H1 (cell line): ENCODE results near the gene SETX. TPM values are rescaled to one million over a fixed set of nuclear protein-coding genes. Genes with fewer than 3 reads are reported as not detected.

ENCODE experiments used
- CTCF ChIA-PET: fragments of 300-600 bp; sonication (Branson Sonifier 250); formaldehyde crosslinking; loops from one replicate; lab custom pipeline; 2021; ENCODE audit not compliant: partially characterized antibody; lab: Charles Lee
- POLR2A ChIA-PET: fragments of 300-600 bp; sonication (Branson Sonifier 250); formaldehyde crosslinking; loops from one replicate; lab custom pipeline; 2021; ENCODE audit warnings: inconsistent platforms; ENCODE audit not compliant: partially characterized antibody; lab: Charles Lee
- DNase-seq, 2 experiments: peaks; one replicate each; pipeline versions ENCODE4 v3.0.0 to v3.0.0-alpha.2; 2010 to 2022; ENCODE audit warnings: low spot score in 2 of 2, low read depth in 1 of 2, mixed read lengths in 1 of 2
- FAIRE-seq: peaks from 2 replicates; lab custom pipeline; 2011; peaks lifted over from hg19 to GRCh38; lab: Jason Lieb, UNC
- H2AFZ ChIP-seq: 2 replicates; pipeline ENCODE4 v1.8.1; 2012; ENCODE audit warnings: low read length, inconsistent platforms
- H2AK5ac ChIP-seq: 2 replicates; pipeline ENCODE4 v1.6.1; 2013; ENCODE audit warnings: low read depth, low read length
- H2BK120ac ChIP-seq: replicated peaks from 2 replicates; pipeline ENCODE3; 2013; ENCODE audit warnings: low read depth, low read length, inconsistent platforms
- H2BK12ac ChIP-seq: 2 replicates; pipeline ENCODE4 v1.6.1; 2013; ENCODE audit warnings: low read depth, low read length
- H2BK15ac ChIP-seq: 2 replicates; pipeline ENCODE4 v1.6.1; 2013; ENCODE audit warnings: low read length
- H2BK20ac ChIP-seq: 2 replicates; pipeline ENCODE4 v1.6.1; 2013; ENCODE audit warnings: low read length
- H2BK5ac ChIP-seq: 2 replicates; pipeline ENCODE4 v1.6.1; 2013; ENCODE audit warnings: low read depth, low read length
- H3K14ac ChIP-seq: 2 replicates; pipeline ENCODE4 v1.6.1; 2013; ENCODE audit warnings: inconsistent platforms; ENCODE audit not compliant: insufficient read length
- H3K18ac ChIP-seq: 2 replicates; pipeline ENCODE4 v1.6.1; 2013; ENCODE audit warnings: low read length; ENCODE audit errors: extremely low read depth
- H3K23ac ChIP-seq: 2 replicates; pipeline ENCODE4 v1.6.1; 2013; ENCODE audit warnings: inconsistent platforms; ENCODE audit not compliant: insufficient read length
- H3K23me2 ChIP-seq: 2 replicates; pipeline ENCODE4 v1.6.1; 2013; ENCODE audit warnings: low read depth, low read length
- H3K27ac ChIP-seq: 2 replicates; pipeline ENCODE4 v1.6.1; 2011; ENCODE audit warnings: low read depth, low read length, inconsistent platforms
- H3K27me3 ChIP-seq, 4 experiments: replicated peaks in 1 of 4; 1 replicate in 1 of 4; 2 replicates in 3 of 4; pipeline versions ENCODE4 v1.6.1 to v1.8.1; 2011 to 2013; ENCODE audit warnings: low read length in 3 of 4, mild to moderate bottlenecking in 3 of 4, inconsistent platforms in 2 of 4, mixed read lengths in 2 of 4, moderate library complexity in 1 of 4; ENCODE audit not compliant: control insufficient read depth in 3 of 4, insufficient read depth in 3 of 4; ENCODE audit errors: extremely low read depth in 1 of 4
- H3K36me3 ChIP-seq, 4 experiments: 2 replicates each; pipeline versions ENCODE4 v1.6.1 to v1.8.1; 2011 to 2013; ENCODE audit warnings: mild to moderate bottlenecking in 4 of 4, low read length in 3 of 4, moderate library complexity in 2 of 4, control low read depth in 1 of 4, inconsistent platforms in 1 of 4; ENCODE audit not compliant: insufficient read depth in 4 of 4, control insufficient read depth in 2 of 4
- H3K4ac ChIP-seq: replicated peaks from 2 replicates; pipeline ENCODE3; 2013; ENCODE audit warnings: low read length, low read depth, mixed read lengths, inconsistent platforms; ENCODE audit not compliant: insufficient read length
- H3K4me1 ChIP-seq, 4 experiments: replicated peaks in 1 of 4; 1 replicate in 1 of 4; 2 replicates in 3 of 4; pipeline versions ENCODE4 v1.6.1 to v1.8.1; 2011 to 2013; ENCODE audit warnings: low read length in 3 of 4, inconsistent platforms in 2 of 4, mixed read lengths in 1 of 4; ENCODE audit not compliant: insufficient read depth in 4 of 4, control insufficient read depth in 3 of 4
- H3K4me2 ChIP-seq, 2 experiments: 2 replicates each; pipeline versions ENCODE4 v1.6.1 to v1.8.1; 2011 to 2013; ENCODE audit warnings: low read depth in 2 of 2, low read length in 2 of 2, control low read depth in 1 of 2, inconsistent platforms in 1 of 2, mild to moderate bottlenecking in 1 of 2; ENCODE audit not compliant: insufficient read depth in 1 of 2
- H3K4me3 ChIP-seq, 4 experiments: fragments of 200-600, 300-600 bp in 1 of 4; sonication (generic), shearing (Covaris generic), sonication (Bioruptor Twin) in 1 of 4; 2 replicates each; pipeline versions ENCODE4 v1.5.1 to v1.8.1; 2011 to 2016; ENCODE audit warnings: low read length in 4 of 4, low read depth in 3 of 4, control low read depth in 2 of 4, inconsistent platforms in 2 of 4, mild to moderate bottlenecking in 2 of 4, mixed read lengths in 1 of 4, moderate library complexity in 1 of 4; ENCODE audit not compliant: insufficient read depth in 2 of 4; ENCODE audit errors: extremely low read depth in 1 of 4
- H3K56ac ChIP-seq: replicated peaks from 2 replicates; pipeline ENCODE3; 2013; ENCODE audit warnings: low read depth, mild to moderate bottlenecking, mixed read lengths, low read length, inconsistent platforms; ENCODE audit not compliant: insufficient read length
- H3K79me1 ChIP-seq: 2 replicates; pipeline ENCODE4 v1.6.1; 2013; ENCODE audit warnings: low read depth, low read length, control low read depth
- H3K79me2 ChIP-seq, 2 experiments: 2 replicates each; pipeline versions ENCODE4 v1.6.1 to v1.8.1; 2012 to 2013; ENCODE audit warnings: low read length in 2 of 2, mild to moderate bottlenecking in 2 of 2, inconsistent platforms in 1 of 2; ENCODE audit not compliant: insufficient read depth in 2 of 2, control insufficient read depth in 1 of 2
- H3K9ac ChIP-seq, 4 experiments: replicated peaks in 1 of 4; 1 replicate in 1 of 4; 2 replicates in 3 of 4; pipeline versions ENCODE4 v1.6.1 to v1.8.1; 2011 to 2013; ENCODE audit warnings: low read depth in 3 of 4, low read length in 3 of 4, control low read depth in 2 of 4, mild to moderate bottlenecking in 2 of 4, moderate library complexity in 2 of 4, inconsistent platforms in 1 of 4; ENCODE audit errors: extremely low read depth in 1 of 4
- H3K9me3 ChIP-seq, 2 experiments: 2 replicates each; pipeline versions ENCODE4 v1.6.1 to v1.8.1; 2012 to 2013; ENCODE audit warnings: mild to moderate bottlenecking in 2 of 2, moderate library complexity in 2 of 2, control low read depth in 1 of 2, inconsistent platforms in 1 of 2, low read depth in 1 of 2, low read length in 1 of 2, mixed read lengths in 1 of 2; ENCODE audit not compliant: insufficient read depth in 2 of 2
- H4K20me1 ChIP-seq, 2 experiments: replicated peaks in 1 of 2; 2 replicates each; pipeline versions ENCODE3 to v1.8.1; 2011 to 2013; ENCODE audit warnings: inconsistent platforms in 2 of 2, low read length in 2 of 2, mild to moderate bottlenecking in 1 of 2; ENCODE audit not compliant: insufficient read depth in 2 of 2, control insufficient read depth in 1 of 2
- H4K5ac ChIP-seq: 2 replicates; pipeline ENCODE4 v1.6.1; 2013; ENCODE audit warnings: low read length, low read depth, mixed read lengths, inconsistent platforms; ENCODE audit not compliant: insufficient read length
- H4K8ac ChIP-seq: 2 replicates; pipeline ENCODE4 v1.8.0; 2013; ENCODE audit warnings: mild to moderate bottlenecking, moderate library complexity, low read length, inconsistent platforms; ENCODE audit not compliant: insufficient read depth; ENCODE audit errors: extremely low read depth
- H4K91ac ChIP-seq: replicated peaks from 2 replicates; pipeline ENCODE3; 2013; ENCODE audit warnings: low read length, mixed read lengths, inconsistent platforms; ENCODE audit not compliant: insufficient read length
- ATF3 ChIP-seq: IDR thresholded peaks from 2 replicates; pipeline ENCODE4 v1.6.1; 2011; ENCODE audit warnings: low read depth, mild to moderate bottlenecking, low read length; ENCODE audit not compliant: insufficient read depth
- BCL11A ChIP-seq, 2 experiments: IDR thresholded peaks; one replicate each; pipeline ENCODE4 v1.6.1; 2011; ENCODE audit warnings: low read depth in 2 of 2, low read length in 2 of 2, mild to moderate bottlenecking in 2 of 2
- BRCA1 ChIP-seq: IDR thresholded peaks from 2 replicates; pipeline ENCODE4 v1.6.1; 2012; ENCODE audit warnings: low read depth, low read length, improper control_type of control experiment
- CREB1 ChIP-seq: IDR thresholded peaks from 2 replicates; pipeline ENCODE4 v1.6.1; 2012; ENCODE audit warnings: inconsistent platforms
- EP300 ChIP-seq, 2 experiments: IDR thresholded peaks; 1 replicate in 1 of 2; 2 replicates in 1 of 2; pipeline ENCODE4 v1.6.1; 2011 to 2012; ENCODE audit warnings: low read depth in 2 of 2, low read length in 2 of 2, mild to moderate bottlenecking in 2 of 2, borderline replicate concordance in 1 of 2, inconsistent platforms in 1 of 2, moderate library complexity in 1 of 2
- EZH2 ChIP-seq: fragments of 200-600 bp; sonication (generic); IDR thresholded peaks from 2 replicates; pipeline ENCODE4 v1.7.1; 2012; ENCODE audit warnings: low read depth, mild to moderate bottlenecking, moderate library complexity, low read length, inconsistent platforms; ENCODE audit not compliant: severe bottlenecking
- MAFK ChIP-seq: IDR thresholded peaks from 2 replicates; pipeline ENCODE4 v1.6.1; 2012; ENCODE audit warnings: low read depth, mild to moderate bottlenecking, improper control_type of control experiment, low read length
- NRF1 ChIP-seq: IDR thresholded peaks from 2 replicates; pipeline ENCODE4 v1.6.1; 2011; ENCODE audit warnings: mild to moderate bottlenecking, low read depth, low read length, improper control_type of control experiment
- RAD21 ChIP-seq, 2 experiments: IDR thresholded peaks in 1 of 2; conservative IDR thresholded peaks in 1 of 2; 2 replicates each; pipeline ENCODE4 v1.6.1; 2011; ENCODE audit warnings: low read depth in 2 of 2, low read length in 2 of 2, improper control_type of control experiment in 1 of 2, inconsistent platforms in 1 of 2, mild to moderate bottlenecking in 1 of 2, moderate library complexity in 1 of 2
- SIX5 ChIP-seq: IDR thresholded peaks from 2 replicates; pipeline ENCODE4 v1.6.1; 2011; ENCODE audit warnings: mild to moderate bottlenecking, low read depth, low read length
- SP2 ChIP-seq: IDR thresholded peaks from 2 replicates; pipeline ENCODE4 v1.6.1; 2012; ENCODE audit warnings: mild to moderate bottlenecking, low read length, inconsistent platforms
- USF2 ChIP-seq: IDR thresholded peaks from 2 replicates; pipeline ENCODE4 v1.6.1; 2011; ENCODE audit warnings: low read length, improper control_type of control experiment
- WGBS, 2 experiments: shearing (Covaris generic) in 1 of 2; methylation state at CpG; one replicate each; pipeline versions ENCODE4 v1.1.6 to v1.1.7; 2013 to 2015; ENCODE audit warnings: low lambda C conversion rate in 2 of 2, mixed read lengths in 2 of 2, inconsistent platforms in 1 of 2, low coverage in 1 of 2, missing lambda C conversion rate in 1 of 2; ENCODE audit not compliant: insufficient replicate concordance in 2 of 2, insufficient coverage in 1 of 2, insufficient read length in 1 of 2; ENCODE audit errors: extremely low coverage in 1 of 2, missing lambda C conversion rate in 1 of 2; 5-methylcytosine and 5-hydroxymethylcytosine counted together
- polyA plus RNA-seq, 7 experiments: library from polyadenylated mRNA; depleted of rRNA in 3 of 7; stranded (reverse) in 5 of 7; unstranded in 2 of 7; fragments of >200 nt in 5 of 7; fragments of 200-250 nt in 2 of 7; gene quantifications; 1 replicate in 5 of 7; 2 replicates in 1 of 7; 4 replicates in 1 of 7; pipeline versions ENCODE4 v1.2.1 to v1.2.3, GENCODE V29; 2011 to 2013; ENCODE audit warnings: missing spikeins in 2 of 7, mixed read lengths in 2 of 7
- total RNA-seq: library from RNA; stranded (reverse); fragmentation: NEBNext Ultra II Directional; extraction: Animal tissue kit (Norgen Biotek cat#: 25700); gene quantifications from 2 replicates; pipeline ENCODE4 v1.2.1, GENCODE V29; 2021

SETX gene
- total and polyA plus RNA-seq, 2 of the 8 experiments (the other 6 are each of a cell fraction or from before 2014, with no cell fraction given) = 15.1 to 37.9 TPM

- Histone ChIP-seq H3K4me2 (no peak overlapping the region), H4K8ac (no peak overlapping the region), H3K23me2 (no peaks in the 10 kb centered on the region; the same call in 1 of the 2 replicates), H3K4ac (no peak overlapping the region), H3K14ac (no peak overlapping the region), H3K79me1 (no peaks in the 10 kb centered on the region), H2BK120ac (no peak overlapping the region), H2BK15ac (no peak overlapping the region), H2AK5ac (no peak overlapping the region), H3K9ac (no peak overlapping the region), H3K56ac (no peak overlapping the region), H3K27me3 (no peaks in the 10 kb centered on the region), H3K23ac (no peak overlapping the region), H3K4me3 (no peak overlapping the region), H3K36me3 (peaks cover 4 to 34% (median 22%) of the 10 kb centered on the region in 4 experiments; a peak in 7 of 8 replicates), H2BK20ac (no peak overlapping the region), H4K5ac (no peak overlapping the region), H3K18ac (no peak overlapping the region), H4K91ac (no peak overlapping the region), H3K4me1 (no peaks in the 10 kb centered on the region), H2AFZ (no peak overlapping the region), H3K79me2 (peaks cover 0 to 3% of the 10 kb centered on the region in 2 experiments; a peak in 1 of 4 replicates), H3K9me3 (no peaks in the 10 kb centered on the region), H2BK5ac (no peak overlapping the region), H4K20me1 (peaks cover 3 to 6% of the 10 kb centered on the region in 2 experiments), H3K27ac (no peak overlapping the region; the same call in 1 of the 2 replicates), H2BK12ac (no peak overlapping the region)
- no peak for FAIRE-seq
- ChIA-PET CTCF (interaction anchor here (0.6 to 1.3 kb wide), 5 partner anchors 8 to 396 kb away, joined by 3 to 6 read pairs (median 4); no protein-coding TSS in a partner anchor), POLR2A (interaction anchor here (0.7 to 1.2 kb wide), 2 partner anchors 9 to 44 kb away, joined by 3 to 5 read pairs; no protein-coding TSS in a partner anchor)
- 91% methylated on average over 4 of the region's 4 CpGs; no CpG with 5 or more reads in 1 of the 2 experiments for WGBS, 2 experiments
- DNase-seq = no peak
- TF ChIP-seq SIX5 (no peak), RAD21 (IDR thresholded peaks at IDR 0.05 in 1 of 2, conservative IDR thresholded peaks at IDR 0.05 in 1 of 2; ENCODE audit: low read depth in 2 of 2, low read length in 2 of 2) (no peak), CREB1 (no peak), SP2 (no peak), EZH2 (no peak), MAFK (no peak), NRF1 (no peak), BCL11A (IDR thresholded peaks at IDR 0.05; ENCODE audit: low read depth in 2 of 2, low read length in 2 of 2) (no peak), ATF3 (no peak), USF2 (no peak), BRCA1 (no peak), EP300 (IDR thresholded peaks at IDR 0.05; ENCODE audit: borderline replicate concordance in 1 of 2, low read depth in 2 of 2, low read length in 2 of 2) (no peak)
These were observed 42.8 kb downstream of the SETX start for GRCh38 chr9:132311978-132312377.
